Measurements from ENCODE around the gene CDC27. TPM values are rescaled to one million over a fixed set of nuclear protein-coding genes. Genes with fewer than 3 reads are reported as not detected.
"Not testable (repeated sequence)": the region's sequence is repeated elsewhere in the genome, so short reads cannot be mapped to it uniquely, and the experiment has no call there.

The CDC27 gene
- total RNA-seq, 2 experiments from 2014 or later, result 113 to 114 TPM

DNA sequence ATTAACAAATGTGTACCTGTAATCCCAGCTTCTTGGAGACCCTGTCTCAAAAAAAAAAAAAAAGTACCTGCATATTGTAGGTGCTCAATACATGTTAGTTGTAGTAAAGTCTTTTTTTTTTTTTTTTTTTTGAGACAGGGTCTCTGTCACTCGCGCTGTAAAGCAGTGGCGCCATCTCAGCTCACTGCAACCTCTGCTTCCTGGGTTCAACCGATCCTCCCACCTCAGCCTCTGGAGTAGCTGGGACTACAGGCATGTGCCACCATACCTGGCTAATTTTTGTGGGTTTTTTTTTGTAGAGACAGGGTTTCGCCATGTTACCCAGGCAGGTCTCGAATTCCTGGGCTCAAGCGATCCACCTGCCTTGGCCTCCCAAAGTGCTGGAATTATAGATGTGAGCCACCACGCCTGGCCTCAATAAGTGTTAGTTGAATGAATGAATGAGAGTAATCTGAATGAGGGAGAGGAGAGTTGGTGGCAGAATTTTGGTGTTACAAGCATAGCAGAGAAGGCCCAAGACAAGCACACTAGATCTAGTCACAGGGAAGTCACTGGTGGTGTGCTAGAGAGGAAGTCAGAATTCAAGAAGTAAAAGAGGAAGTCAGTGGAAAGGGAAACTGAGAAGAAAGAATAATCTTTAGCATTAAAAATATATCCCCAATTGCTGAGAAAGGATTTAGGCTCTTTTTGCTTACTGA is 10.7 kb upstream of the CDC27 start:
- Mint-ChIP-seq H3K36me3 (no peaks in the 10 kb centered on the region), H3K9me3 (no peaks in the 10 kb centered on the region), H3K4me1 (peaks cover 29% of the 10 kb centered on the region), H3K27me3 (peaks cover 9% of the 10 kb centered on the region), H3K4me3 (peak overlapping the region; percentile 31), H3K27ac (peak overlapping the region; percentile 82)
- no peak for ATAC-seq (ENCODE audit: low read depth)
- POLR2A ChIA-PET, result interaction anchor here (1.3 to 4.4 kb wide), 2 partner anchors 10 to 21 kb away, joined by 4 to 37 read pairs; partner anchors contain the start of gene CDC27
- DNase-seq, result no peak

- Mint-ChIP-seq H3K36me3 (no peaks in the 10 kb centered on the region), H3K27ac (no peak overlapping the region), H3K4me1 (peaks cover 21% of the 10 kb centered on the region), H3K9me3 (no peaks in the 10 kb centered on the region), H3K27me3 (peaks cover 10% of the 10 kb centered on the region), H3K4me3 (no peak overlapping the region)
- POLR2A ChIA-PET, result no interaction called here
- ATAC-seq (ENCODE audit: low read depth), result no peak
- no peak for DNase-seq
These were observed 8.7 kb upstream of the CDC27 start for GRCh38 chr17:47197821-47198220.

DNA sequence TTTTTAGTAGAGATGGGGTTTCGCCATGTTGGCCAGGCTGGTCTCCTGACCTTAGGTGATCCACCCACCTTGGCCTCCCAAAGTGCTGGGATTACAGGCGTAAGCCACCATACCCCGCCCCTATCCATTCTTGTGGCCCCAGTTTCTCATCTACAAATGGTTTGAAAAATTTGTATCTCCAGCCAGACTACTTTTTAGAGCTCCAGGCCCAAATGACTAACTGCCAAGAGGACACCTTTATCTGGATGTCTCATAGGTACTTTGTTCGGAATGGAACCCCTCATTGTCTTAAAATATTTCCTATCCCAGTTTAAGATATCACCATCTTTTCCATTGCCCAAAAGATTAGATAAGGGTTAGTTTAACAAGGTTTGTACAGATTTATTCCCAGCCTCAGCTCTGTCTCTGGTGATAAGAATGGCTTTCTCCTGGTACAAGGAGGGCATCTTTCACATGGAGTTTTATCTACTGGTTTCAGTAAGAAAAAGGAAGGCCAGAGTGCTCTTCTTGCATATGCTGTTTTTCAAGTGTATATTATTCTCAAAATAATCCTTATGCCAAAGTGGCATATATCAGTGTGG is 4.9 kb upstream of the CDC27 start:
- POLR2A ChIA-PET, result no interaction called here
- peaks cover 28% of the 10 kb centered on the region for H3K4me1 Mint-ChIP-seq
- DNase-seq (no peak), ATAC-seq (ENCODE audit: low read depth) (no peak)
- H3K27me3 Mint-ChIP-seq, result peaks cover 10% of the 10 kb centered on the region
- no peak overlapping the region for H3K27ac Mint-ChIP-seq
- no peaks in the 10 kb centered on the region for H3K9me3 Mint-ChIP-seq
- no peaks in the 10 kb centered on the region for H3K36me3 Mint-ChIP-seq
- H3K4me3 Mint-ChIP-seq, result no peak overlapping the region

- peaks cover 31% of the 10 kb centered on the region for H3K4me1 Mint-ChIP-seq
- H3K9me3 Mint-ChIP-seq, result no peaks in the 10 kb centered on the region
- POLR2A ChIA-PET, result interaction anchor here (4.9 kb wide), 1 partner anchor 8 kb away, joined by 37 read pairs; no protein-coding TSS in a partner anchor
- ATAC-seq (ENCODE audit: low read depth) (no peak), DNase-seq (no peak)
- H3K36me3 Mint-ChIP-seq, result peaks cover 5% of the 10 kb centered on the region
- peaks cover 4% of the 10 kb centered on the region for H3K27me3 Mint-ChIP-seq
- peak overlapping the region; percentile 50 for H3K27ac Mint-ChIP-seq
- H3K4me3 Mint-ChIP-seq, result peak overlapping the region; percentile 44
These were observed 3.5 kb upstream of the CDC27 start for GRCh38 chr17:47192554-47192953.

DNA sequence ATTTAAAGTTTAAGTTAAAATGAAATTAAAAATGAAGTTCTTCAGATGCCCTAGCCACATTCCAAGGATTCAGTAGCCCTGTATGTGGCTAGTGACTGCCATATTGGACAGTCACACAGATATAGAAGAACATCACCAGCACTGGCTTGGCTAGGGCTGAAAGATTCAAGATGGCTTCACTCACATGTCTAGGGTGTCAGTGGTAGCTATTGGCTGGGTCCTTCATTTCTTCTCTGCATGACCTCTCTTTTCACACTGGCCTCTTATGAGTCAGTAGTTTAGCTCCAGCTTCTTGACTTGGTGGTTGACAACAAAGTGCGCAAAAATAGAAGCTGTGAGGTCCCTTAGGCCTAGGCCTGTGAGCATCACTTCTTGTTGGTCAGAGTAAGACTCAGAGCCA is 1.7 kb upstream of the CDC27 start:
- H3K9me3 Mint-ChIP-seq, result no peaks in the 10 kb centered on the region
- no peak overlapping the region for H3K4me3 Mint-ChIP-seq
- no peak for DNase-seq
- H3K27me3 Mint-ChIP-seq, result peaks cover 4% of the 10 kb centered on the region
- H3K4me1 Mint-ChIP-seq, result peaks cover 40% of the 10 kb centered on the region
- H3K36me3 Mint-ChIP-seq, result peaks cover 13% of the 10 kb centered on the region
- no peak for ATAC-seq (ENCODE audit: low read depth)
- POLR2A ChIA-PET, result interaction anchor here (0.7 to 4.9 kb wide), 5 partner anchors 10 to 134 kb away, joined by 3 to 37 read pairs (median 4); no protein-coding TSS in a partner anchor
- no peak overlapping the region for H3K27ac Mint-ChIP-seq

DNA sequence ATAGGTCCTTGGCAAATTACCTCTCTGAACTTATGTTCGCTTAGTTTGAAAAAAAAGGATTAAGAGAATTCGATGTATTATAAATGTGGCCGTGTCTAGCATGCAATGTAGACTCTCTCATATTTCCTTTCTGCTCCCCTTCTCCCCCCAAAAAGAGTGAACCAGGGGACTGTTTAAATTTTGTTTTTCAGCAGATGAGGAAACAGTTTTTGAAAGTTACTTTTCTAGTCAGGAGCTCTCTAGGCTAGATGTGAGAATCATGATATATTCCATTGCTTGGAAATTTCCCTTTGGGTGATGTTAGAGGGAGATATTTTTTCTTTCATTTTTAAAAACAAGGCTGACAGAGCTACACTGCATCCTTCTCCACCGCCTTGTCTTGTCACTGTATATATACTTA is 1.1 kb upstream of the CDC27 start:
- no peaks in the 10 kb centered on the region for H3K9me3 Mint-ChIP-seq
- peaks cover 13% of the 10 kb centered on the region for H3K36me3 Mint-ChIP-seq
- peak overlapping the region; percentile 96 for H3K27ac Mint-ChIP-seq
- peak overlapping the region; percentile 95 for H3K4me3 Mint-ChIP-seq
- DNase-seq, result no peak
- H3K4me1 Mint-ChIP-seq, result peaks cover 41% of the 10 kb centered on the region
- POLR2A ChIA-PET, result interaction anchor here (0.7 to 4.9 kb wide), 7 partner anchors 11 to 458 kb away, joined by 3 to 37 read pairs (median 4); no protein-coding TSS in a partner anchor
- ATAC-seq (ENCODE audit: low read depth), result no peak
- H3K27me3 Mint-ChIP-seq, result peaks cover 2% of the 10 kb centered on the region

GRCh38 chr17:47189732-47190237 is 690 bp upstream of the CDC27 start:
- POLR2A ChIA-PET, result interaction anchor here (0.9 to 4.9 kb wide), 8 partner anchors 11 to 458 kb away, joined by 3 to 37 read pairs (median 8); partner anchors contain the start of genes EFCAB13 and MYL4
- no peak for DNase-seq
- peaks cover 13% of the 10 kb centered on the region for H3K36me3 Mint-ChIP-seq
- no peak for ATAC-seq (ENCODE audit: low read depth)
- H3K27me3 Mint-ChIP-seq, result peaks cover 2% of the 10 kb centered on the region
- peak overlapping the region; percentile 96 for H3K27ac Mint-ChIP-seq
- peak overlapping the region; percentile 95 for H3K4me3 Mint-ChIP-seq
- H3K9me3 Mint-ChIP-seq, result no peaks in the 10 kb centered on the region
- H3K4me1 Mint-ChIP-seq, result peaks cover 42% of the 10 kb centered on the region

- POLR2A ChIA-PET, result interaction anchor here (1.2 to 4.9 kb wide), 5 partner anchors 13 to 32 kb away, joined by 4 to 37 read pairs (median 10); partner anchors contain the start of gene MYL4
These were observed 722 bp downstream of the CDC27 start for GRCh38 chr17:47188271-47188875.

DNA sequence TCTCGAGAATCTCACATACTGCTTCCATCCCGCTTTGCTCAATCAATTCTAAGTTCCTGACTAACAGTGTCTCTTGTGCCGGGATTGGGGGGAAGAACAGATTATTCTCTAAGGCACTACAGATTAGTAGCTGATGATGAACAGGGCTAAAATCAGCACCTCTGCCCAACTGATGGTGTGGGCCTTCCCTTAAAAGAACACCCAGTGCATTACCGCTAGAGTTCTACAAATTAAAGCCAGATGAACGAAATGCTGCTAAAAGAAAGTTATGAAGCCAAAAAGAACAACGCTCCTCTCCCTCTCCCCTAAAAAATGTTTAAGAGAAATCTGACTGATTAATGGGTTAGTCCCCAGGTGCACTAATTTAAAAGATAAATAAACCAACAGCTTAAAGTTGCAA is 4.4 kb downstream of the CDC27 start:
- peaks cover 42% of the 10 kb centered on the region for H3K4me1 Mint-ChIP-seq
- ATAC-seq (ENCODE audit: low read depth), result no peak
- H3K27ac Mint-ChIP-seq, result no peak overlapping the region

More at GRCh38 chr17:47188271-47188875, 722 bp downstream of the CDC27 start:
- ATAC-seq (ENCODE audit: low read depth) (no peak), DNase-seq (no peak)
- Mint-ChIP-seq H3K4me3 (peak overlapping the region; percentile 95), H3K36me3 (peaks cover 18% of the 10 kb centered on the region), H3K27me3 (no peaks in the 10 kb centered on the region), H3K27ac (peak overlapping the region; percentile 96), H3K4me1 (peaks cover 46% of the 10 kb centered on the region), H3K9me3 (no peaks in the 10 kb centered on the region)

DNA sequence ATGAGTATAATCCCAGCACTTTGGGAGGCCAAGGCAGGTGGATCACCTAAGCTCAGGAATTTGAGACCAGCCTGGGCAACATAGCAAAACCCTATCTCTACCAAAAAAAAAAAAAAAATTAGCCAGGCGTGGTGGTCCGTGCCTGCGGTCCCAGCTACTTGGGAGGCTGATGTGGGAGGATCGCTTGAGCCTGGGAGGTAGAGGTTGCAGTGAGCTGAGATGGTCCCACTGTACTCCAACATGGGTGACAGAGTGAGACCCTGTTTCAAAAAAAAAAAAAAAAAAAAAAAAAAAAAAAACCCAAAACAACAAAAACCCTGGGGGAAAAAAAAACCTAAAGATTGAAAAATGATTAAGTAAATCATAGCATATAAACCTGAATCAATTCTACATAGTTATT is 8.1 kb downstream of the CDC27 start:
- Mint-ChIP-seq H3K36me3 (peaks cover 31% of the 10 kb centered on the region), H3K4me1 (peaks cover 39% of the 10 kb centered on the region)
- POLR2A ChIA-PET, result interaction anchor here (0.6 kb wide), 1 partner anchor 37 kb away, joined by 4 read pairs; no protein-coding TSS in a partner anchor
- H3K4me3 Mint-ChIP-seq; H3K27me3 Mint-ChIP-seq; ATAC-seq (ENCODE audit: low read depth); H3K9me3 Mint-ChIP-seq; H3K27ac Mint-ChIP-seq; DNase-seq: not testable (repeated sequence)

More for the DNA sequence above, 4.4 kb downstream of the CDC27 start:
- H3K9me3 Mint-ChIP-seq, result no peaks in the 10 kb centered on the region
- POLR2A ChIA-PET, result interaction anchor here (1.2 kb wide), 1 partner anchor 16 kb away, joined by 3 read pairs; no protein-coding TSS in a partner anchor
- no peak overlapping the region for H3K4me3 Mint-ChIP-seq
- no peak for DNase-seq
- H3K27me3 Mint-ChIP-seq, result no peaks in the 10 kb centered on the region
- H3K36me3 Mint-ChIP-seq, result peaks cover 26% of the 10 kb centered on the region

- H3K36me3 Mint-ChIP-seq, result peaks cover 31% of the 10 kb centered on the region
- H3K4me3 Mint-ChIP-seq, result no peak overlapping the region
- H3K9me3 Mint-ChIP-seq, result no peaks in the 10 kb centered on the region
- POLR2A ChIA-PET, result no interaction called here
- peaks cover 37% of the 10 kb centered on the region for H3K4me1 Mint-ChIP-seq
- no peak for ATAC-seq (ENCODE audit: low read depth)
- H3K27ac Mint-ChIP-seq, result no peak overlapping the region
- DNase-seq, result no peak
- no peaks in the 10 kb centered on the region for H3K27me3 Mint-ChIP-seq
These were observed 8.8 kb downstream of the CDC27 start for GRCh38 chr17:47180337-47180736.

- no peak for ATAC-seq (ENCODE audit: low read depth)
- POLR2A ChIA-PET, result no interaction called here
- no peak for DNase-seq
- Mint-ChIP-seq H3K27me3 (no peaks in the 10 kb centered on the region), H3K4me1 (peaks cover 36% of the 10 kb centered on the region), H3K27ac (no peak overlapping the region), H3K4me3 (no peak overlapping the region), H3K9me3 (no peaks in the 10 kb centered on the region), H3K36me3 (peaks cover 35% of the 10 kb centered on the region)
These were observed 10.0 kb downstream of the CDC27 start for GRCh38 chr17:47179141-47179540.

GRCh38 chr17:47177261-47177660 is 11.8 kb downstream of the CDC27 start:
- ATAC-seq (ENCODE audit: low read depth), result no peak
- Mint-ChIP-seq H3K9me3 (no peaks in the 10 kb centered on the region), H3K4me1 (peaks cover 32% of the 10 kb centered on the region), H3K4me3 (no peak overlapping the region), H3K27me3 (no peaks in the 10 kb centered on the region), H3K27ac (no peak overlapping the region), H3K36me3 (peaks cover 39% of the 10 kb centered on the region)
- no peak for DNase-seq
- POLR2A ChIA-PET, result no interaction called here

All from activated naive CD8-positive, alpha-beta T cell treated with anti-CD3 and anti-CD28 coated beads, Interleukin-2, amount 10 ng/mL, durations not matched to agents 7 days and 5 days (primary cell).